ENCODE results near the gene MACROD1. TPM values are rescaled to one million over a fixed set of nuclear protein-coding genes. Genes with fewer than 3 reads are reported as not detected.
A peak's percentile ranks its signal among the peaks of the same experiment; 100 is the strongest.

The MACROD1 gene
- total RNA-seq, 1 experiment from 2014 or later, result 36.9 TPM

DNA sequence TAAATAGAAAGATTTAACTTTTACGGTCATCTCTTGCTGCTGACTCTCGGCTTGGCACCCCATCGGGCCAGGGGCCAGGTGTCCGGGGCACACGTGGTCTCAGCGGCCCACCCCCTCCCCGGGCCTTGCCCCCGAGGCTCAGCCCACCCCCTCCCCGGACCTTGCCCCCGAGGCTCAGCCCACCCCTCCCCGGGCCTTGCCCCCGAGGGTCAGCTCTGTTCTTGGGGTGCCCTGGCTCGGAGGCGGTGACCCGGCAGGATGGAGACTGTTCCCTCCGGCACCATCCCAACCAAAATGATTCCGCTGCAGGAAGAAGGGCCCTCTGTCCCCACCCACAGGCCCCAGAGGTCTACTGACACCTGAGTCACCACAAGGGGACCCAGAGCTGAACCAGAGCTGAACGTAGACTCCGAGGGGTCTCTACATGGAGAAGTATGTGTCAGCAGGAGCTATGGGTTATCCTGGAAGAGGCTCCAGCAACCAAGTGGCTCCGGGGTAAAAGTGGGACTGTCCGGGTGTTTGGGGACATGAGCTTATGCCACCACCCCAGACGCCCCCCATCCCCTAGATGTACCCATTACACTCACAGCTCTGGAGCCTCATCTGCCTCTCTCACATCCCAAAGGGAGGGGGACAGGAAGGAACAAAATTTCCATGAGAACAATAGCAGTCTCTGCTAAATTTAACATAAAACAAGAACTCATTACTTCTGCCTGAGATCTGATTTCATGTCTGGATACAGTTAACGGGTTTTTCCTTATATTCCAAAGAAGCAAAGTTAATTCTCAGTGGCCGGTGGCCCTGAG, 38.4 kb downstream of the MACROD1 start:
- POLR2A ChIA-PET, result no interaction called here
- Mint-ChIP-seq H3K27me3 (ENCODE audit: low read depth) (peaks cover 24% of the 10 kb centered on the region), H3K9me3 (no peaks in the 10 kb centered on the region), H3K4me3 (0 out of 2 replicates have a peak overlapping the region, but pooled peaks have one; percentile 27), H3K27ac (peak overlapping the region; percentile 34), H3K36me3 (no peaks in the 10 kb centered on the region), H3K4me1 (peaks cover 59% of the 10 kb centered on the region)
- DNase-seq (ENCODE audit: low spot score) (no peak), ATAC-seq (peak; percentile 48)
- TF ChIP-seq PRRX2 (CRISPR knock-in tag; IDR thresholded peaks at IDR 0.05), result no peak
- TF ChIP-seq, protein P1, sequence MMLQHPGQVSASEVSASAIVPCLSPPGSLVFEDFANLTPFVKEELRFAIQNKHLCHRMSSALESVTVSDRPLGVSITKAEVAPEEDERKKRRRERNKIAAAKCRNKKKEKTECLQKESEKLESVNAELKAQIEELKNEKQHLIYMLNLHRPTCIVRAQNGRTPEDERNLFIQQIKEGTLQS (CRISPR knock-in tag; conservative IDR thresholded peaks at IDR 0.05), result no peak
- TF ChIP-seq ZNF671 (CRISPR knock-in tag; IDR thresholded peaks at IDR 0.05), result no peak
- no peak for TF ChIP-seq FOXK1 (CRISPR knock-in tag; IDR thresholded peaks at IDR 0.05)
- TF ChIP-seq TEAD4 (CRISPR knock-in tag; IDR thresholded peaks at IDR 0.05), result no peak
- no peak for TF ChIP-seq NR2C2 (CRISPR knock-in tag; IDR thresholded peaks at IDR 0.05)
- TF ChIP-seq, protein P2, sequence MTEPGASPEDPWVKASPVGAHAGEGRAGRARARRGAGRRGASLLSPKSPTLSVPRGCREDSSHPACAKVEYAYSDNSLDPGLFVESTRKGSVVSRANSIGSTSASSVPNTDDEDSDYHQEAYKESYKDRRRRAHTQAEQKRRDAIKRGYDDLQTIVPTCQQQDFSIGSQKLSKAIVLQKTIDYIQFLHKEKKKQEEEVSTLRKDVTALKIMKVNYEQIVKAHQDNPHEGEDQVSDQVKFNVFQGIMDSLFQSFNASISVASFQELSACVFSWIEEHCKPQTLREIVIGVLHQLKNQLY (CRISPR knock-in tag; IDR thresholded peaks at IDR 0.05), result no peak
- TF ChIP-seq, protein P3, sequence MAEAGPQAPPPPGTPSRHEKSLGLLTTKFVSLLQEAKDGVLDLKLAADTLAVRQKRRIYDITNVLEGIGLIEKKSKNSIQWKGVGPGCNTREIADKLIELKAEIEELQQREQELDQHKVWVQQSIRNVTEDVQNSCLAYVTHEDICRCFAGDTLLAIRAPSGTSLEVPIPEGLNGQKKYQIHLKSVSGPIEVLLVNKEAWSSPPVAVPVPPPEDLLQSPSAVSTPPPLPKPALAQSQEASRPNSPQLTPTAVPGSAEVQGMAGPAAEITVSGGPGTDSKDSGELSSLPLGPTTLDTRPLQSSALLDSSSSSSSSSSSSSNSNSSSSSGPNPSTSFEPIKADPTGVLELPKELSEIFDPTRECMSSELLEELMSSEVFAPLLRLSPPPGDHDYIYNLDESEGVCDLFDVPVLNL (CRISPR knock-in tag; IDR thresholded peaks at IDR 0.05; ENCODE audit: borderline replicate concordance, low read depth), result no peak
- TF ChIP-seq, protein P4, sequence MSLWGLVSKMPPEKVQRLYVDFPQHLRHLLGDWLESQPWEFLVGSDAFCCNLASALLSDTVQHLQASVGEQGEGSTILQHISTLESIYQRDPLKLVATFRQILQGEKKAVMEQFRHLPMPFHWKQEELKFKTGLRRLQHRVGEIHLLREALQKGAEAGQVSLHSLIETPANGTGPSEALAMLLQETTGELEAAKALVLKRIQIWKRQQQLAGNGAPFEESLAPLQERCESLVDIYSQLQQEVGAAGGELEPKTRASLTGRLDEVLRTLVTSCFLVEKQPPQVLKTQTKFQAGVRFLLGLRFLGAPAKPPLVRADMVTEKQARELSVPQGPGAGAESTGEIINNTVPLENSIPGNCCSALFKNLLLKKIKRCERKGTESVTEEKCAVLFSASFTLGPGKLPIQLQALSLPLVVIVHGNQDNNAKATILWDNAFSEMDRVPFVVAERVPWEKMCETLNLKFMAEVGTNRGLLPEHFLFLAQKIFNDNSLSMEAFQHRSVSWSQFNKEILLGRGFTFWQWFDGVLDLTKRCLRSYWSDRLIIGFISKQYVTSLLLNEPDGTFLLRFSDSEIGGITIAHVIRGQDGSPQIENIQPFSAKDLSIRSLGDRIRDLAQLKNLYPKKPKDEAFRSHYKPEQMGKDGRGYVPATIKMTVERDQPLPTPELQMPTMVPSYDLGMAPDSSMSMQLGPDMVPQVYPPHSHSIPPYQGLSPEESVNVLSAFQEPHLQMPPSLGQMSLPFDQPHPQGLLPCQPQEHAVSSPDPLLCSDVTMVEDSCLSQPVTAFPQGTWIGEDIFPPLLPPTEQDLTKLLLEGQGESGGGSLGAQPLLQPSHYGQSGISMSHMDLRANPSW (CRISPR knock-in tag; conservative IDR thresholded peaks at IDR 0.05; ENCODE audit: low read depth), result no peak
- TF ChIP-seq, protein P5, sequence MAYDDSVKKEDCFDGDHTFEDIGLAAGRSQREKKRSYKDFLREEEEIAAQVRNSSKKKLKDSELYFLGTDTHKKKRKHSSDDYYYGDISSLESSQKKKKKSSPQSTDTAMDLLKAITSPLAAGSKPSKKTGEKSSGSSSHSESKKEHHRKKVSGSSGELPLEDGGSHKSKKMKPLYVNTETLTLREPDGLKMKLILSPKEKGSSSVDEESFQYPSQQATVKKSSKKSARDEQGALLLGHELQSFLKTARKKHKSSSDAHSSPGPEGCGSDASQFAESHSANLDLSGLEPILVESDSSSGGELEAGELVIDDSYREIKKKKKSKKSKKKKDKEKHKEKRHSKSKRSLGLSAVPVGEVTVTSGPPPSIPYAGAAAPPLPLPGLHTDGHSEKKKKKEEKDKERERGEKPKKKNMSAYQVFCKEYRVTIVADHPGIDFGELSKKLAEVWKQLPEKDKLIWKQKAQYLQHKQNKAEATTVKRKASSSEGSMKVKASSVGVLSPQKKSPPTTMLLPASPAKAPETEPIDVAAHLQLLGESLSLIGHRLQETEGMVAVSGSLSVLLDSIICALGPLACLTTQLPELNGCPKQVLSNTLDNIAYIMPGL (CRISPR knock-in tag; IDR thresholded peaks at IDR 0.05), result no peak
- TF ChIP-seq, protein P6, sequence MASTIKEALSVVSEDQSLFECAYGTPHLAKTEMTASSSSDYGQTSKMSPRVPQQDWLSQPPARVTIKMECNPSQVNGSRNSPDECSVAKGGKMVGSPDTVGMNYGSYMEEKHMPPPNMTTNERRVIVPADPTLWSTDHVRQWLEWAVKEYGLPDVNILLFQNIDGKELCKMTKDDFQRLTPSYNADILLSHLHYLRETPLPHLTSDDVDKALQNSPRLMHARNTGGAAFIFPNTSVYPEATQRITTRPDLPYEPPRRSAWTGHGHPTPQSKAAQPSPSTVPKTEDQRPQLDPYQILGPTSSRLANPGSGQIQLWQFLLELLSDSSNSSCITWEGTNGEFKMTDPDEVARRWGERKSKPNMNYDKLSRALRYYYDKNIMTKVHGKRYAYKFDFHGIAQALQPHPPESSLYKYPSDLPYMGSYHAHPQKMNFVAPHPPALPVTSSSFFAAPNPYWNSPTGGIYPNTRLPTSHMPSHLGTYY (CRISPR knock-in tag; IDR thresholded peaks at IDR 0.05), result no peak
- TF ChIP-seq IRF2 (CRISPR knock-in tag; IDR thresholded peaks at IDR 0.05; ENCODE audit: borderline replicate concordance, low read depth), result no peak
- TF ChIP-seq, protein P7, sequence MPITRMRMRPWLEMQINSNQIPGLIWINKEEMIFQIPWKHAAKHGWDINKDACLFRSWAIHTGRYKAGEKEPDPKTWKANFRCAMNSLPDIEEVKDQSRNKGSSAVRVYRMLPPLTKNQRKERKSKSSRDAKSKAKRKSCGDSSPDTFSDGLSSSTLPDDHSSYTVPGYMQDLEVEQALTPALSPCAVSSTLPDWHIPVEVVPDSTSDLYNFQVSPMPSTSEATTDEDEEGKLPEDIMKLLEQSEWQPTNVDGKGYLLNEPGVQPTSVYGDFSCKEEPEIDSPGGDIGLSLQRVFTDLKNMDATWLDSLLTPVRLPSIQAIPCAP (CRISPR knock-in tag; IDR thresholded peaks at IDR 0.05), result no peak
- no peak for TF ChIP-seq OVOL2 (CRISPR knock-in tag; IDR thresholded peaks at IDR 0.05; ENCODE audit: borderline replicate concordance)
- TF ChIP-seq FOXJ3 (CRISPR knock-in tag; IDR thresholded peaks at IDR 0.05; ENCODE audit: borderline replicate concordance), result no peak
- no peak for TF ChIP-seq TCF7 (CRISPR knock-in tag; IDR thresholded peaks at IDR 0.05; ENCODE audit: low read depth)
- no peak for TF ChIP-seq NFE2L1 (CRISPR knock-in tag; IDR thresholded peaks at IDR 0.05)
- no peak for TF ChIP-seq GTF2I (CRISPR knock-in tag; conservative IDR thresholded peaks at IDR 0.05)
- TF ChIP-seq, protein P8, sequence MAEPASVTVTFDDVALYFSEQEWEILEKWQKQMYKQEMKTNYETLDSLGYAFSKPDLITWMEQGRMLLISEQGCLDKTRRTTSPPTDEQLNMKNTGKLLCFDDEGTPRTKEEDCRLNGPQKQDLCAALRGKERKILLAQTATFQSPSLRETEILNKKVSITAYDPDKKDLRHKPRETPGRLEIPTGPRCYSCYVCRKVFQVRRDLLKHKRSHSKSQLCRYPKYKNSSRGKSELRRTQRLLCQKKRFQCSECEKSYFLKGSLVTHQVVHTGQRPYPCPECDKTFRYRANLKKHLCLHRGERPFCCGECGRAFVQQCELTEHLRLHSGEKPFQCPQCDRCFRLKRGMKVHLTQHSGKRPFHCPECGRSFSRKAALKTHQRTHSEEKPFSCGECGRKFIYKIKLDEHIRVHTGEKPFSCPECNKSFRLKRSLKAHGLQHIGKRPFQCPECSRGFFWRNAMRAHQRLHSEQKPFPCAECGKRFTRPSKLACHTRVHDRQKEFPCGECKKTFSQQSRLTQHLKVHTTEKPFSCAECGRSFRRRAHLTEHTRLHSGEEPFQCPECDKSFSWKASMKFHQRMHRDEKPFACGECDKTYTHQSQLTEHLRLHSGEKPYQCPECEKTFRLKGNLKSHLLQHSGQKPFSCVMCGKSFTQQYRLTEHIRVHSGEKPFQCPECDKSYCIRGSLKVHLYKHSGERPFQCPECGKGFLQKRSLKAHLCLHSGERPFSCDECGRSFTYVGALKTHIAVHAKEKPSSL (CRISPR knock-in tag; conservative IDR thresholded peaks at IDR 0.05), result no peak
- CTCF ChIA-PET, result interaction anchor here (0.6 to 1.7 kb wide), 11 partner anchors 19 to 237 kb away, joined by 3 to 8 read pairs (median 4); no protein-coding TSS in a partner anchor

Data from WTC11 (cell line).